Measurements from ENCODE around the gene DLK2.
"Not testable (repeated sequence)": the region's sequence is repeated elsewhere in the genome, so short reads cannot be mapped to it uniquely, and the experiment has no call there.

- TF ChIP-seq CTCF (conservative IDR thresholded peaks at IDR 0.05; ENCODE audit: low read depth in 2 of 2); EZH2phosphoT487 (IDR thresholded peaks at IDR 0.05; ENCODE audit: unreplicated experiment); REST (IDR thresholded peaks at IDR 0.05; ENCODE audit: unreplicated experiment); POLR2AphosphoS5 (IDR thresholded peaks at IDR 0.05; ENCODE audit: low read depth); EZH2 (IDR thresholded peaks at IDR 0.05; ENCODE audit: low read depth, unreplicated experiment); ZNF331 (CRISPR knock-in tag; IDR thresholded peaks at IDR 0.05; ENCODE audit: low read depth); CREB1 (CRISPR knock-in tag; IDR thresholded peaks at IDR 0.05; ENCODE audit: low read depth); NANOG (IDR thresholded peaks at IDR 0.05; ENCODE audit: borderline replicate concordance); JUNB (IDR thresholded peaks at IDR 0.05; ENCODE audit: unreplicated experiment); ZNF462 (CRISPR knock-in tag; IDR thresholded peaks at IDR 0.05); ETS1 (IDR thresholded peaks at IDR 0.05): not testable (repeated sequence)
Measured at GRCh38 chr6:43498291-43498690, 42.9 kb upstream of the DLK2 start.

All from GM23338 (cell line).